ENCODE data around the gene NPRL2.

The NPRL2 gene

DNA sequence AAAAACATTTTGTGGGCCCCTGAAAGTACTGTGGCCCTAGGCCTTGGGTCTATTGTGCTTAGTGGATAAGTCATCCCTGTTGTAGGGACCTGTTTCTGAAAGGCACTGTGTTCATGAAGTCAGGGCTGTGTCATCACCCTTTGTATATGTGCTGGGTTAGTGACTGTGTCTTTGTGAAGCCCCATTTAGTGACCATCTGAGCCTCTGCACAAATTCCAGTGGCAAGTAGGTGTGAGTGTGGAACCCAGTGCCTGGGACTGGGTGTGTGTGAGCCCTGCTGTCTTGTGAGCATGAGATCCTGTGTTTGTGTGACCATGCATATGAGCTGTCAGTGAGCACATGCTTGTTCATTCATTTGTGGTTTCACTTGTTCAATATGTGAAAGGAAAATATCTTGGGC, 46.0 kb downstream of the NPRL2 start:
- no peak for DNase-seq (ENCODE audit: low spot score)

DNA sequence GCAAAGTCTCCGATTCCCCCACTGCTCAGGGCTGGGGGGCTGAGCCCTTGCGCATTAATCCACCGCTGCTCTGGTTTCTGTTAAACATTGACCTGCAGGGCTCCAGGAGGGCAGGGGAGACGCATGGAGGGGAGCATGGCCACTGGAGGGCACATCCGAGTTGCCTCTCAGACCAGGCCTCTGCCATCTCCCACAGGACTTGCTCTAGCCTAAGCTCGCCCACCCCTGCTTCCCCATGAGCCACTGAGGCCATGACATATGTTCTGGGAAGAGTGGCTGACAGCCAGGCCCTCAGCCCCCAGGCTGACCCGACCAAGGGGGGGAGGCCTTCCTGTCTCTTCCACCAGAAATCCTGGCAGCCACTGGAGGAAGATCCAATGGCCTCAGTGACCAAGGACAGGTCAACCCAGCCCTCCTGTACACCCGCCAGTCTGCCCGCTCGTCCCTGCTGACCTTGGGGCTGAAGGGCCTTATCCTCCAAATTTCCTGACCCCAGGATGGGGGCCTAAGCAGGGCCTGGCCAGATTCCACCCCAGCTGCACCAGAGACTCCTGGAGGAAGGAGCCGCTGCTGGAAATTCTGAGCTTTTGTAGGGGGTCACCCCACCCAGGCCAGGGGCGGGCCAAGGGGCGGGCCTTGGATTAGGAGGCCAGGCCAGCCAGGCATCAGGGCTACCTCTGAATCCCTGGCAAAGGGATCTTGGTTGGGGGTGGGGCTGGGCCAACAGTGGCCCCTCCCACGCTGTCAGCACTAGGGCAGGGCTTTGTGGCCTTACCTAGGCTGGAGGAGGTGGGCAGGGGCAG, 47.4 kb downstream of the NPRL2 start, which contains the start of gene HYAL1:
Gene HYAL1 (minus strand): TSS at position 562 of the 803 bp plus-strand sequence. CDS start 618 bp downstream, outside the sequence.
- DNase-seq (ENCODE audit: low spot score), result no peak

DNA sequence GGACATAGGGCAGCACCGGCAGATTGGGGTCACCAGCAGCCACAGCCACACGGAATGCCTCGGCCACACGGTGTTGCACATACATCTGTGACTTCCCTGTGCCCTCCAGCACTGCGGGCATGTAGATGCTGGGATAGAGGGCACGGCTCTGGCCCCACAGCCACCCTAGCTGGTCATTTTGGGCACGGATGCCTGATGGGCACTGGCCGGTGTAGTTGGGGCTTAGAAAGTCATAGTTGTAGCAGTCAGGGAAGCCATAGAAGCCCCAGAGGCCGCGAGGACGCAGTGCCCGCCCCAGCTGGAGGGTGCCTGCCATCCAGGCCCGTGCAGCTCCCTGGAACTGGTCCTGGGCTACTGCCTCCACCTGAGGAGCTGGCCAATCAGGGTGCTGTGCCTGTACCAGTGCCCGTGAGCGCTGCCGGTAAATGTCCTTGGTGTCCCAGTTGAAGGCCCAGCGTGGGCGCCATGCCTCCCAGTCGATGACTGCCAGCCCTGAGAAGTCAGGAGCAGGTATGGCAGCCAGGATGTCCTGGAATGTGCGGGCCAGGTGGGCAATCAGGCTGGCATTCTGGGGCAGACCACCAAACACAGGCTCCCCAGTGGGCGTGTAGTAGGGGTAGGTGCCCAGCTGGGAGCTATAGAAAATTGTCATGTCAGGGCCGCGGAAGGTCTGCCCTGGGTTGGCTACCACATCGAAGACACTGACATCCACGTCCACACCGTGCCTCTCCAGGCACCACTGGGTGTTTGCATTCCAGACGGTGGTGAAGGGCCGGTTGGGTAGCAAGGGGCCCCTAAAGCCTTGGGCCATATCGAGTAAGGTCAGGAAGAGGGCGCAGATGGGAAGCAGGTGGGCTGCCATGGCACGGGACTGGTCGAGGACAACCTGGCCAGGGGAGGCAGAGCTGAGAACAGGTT, 48.2 kb downstream of the NPRL2 start:
- no peak for DNase-seq (ENCODE audit: low spot score)

DNA sequence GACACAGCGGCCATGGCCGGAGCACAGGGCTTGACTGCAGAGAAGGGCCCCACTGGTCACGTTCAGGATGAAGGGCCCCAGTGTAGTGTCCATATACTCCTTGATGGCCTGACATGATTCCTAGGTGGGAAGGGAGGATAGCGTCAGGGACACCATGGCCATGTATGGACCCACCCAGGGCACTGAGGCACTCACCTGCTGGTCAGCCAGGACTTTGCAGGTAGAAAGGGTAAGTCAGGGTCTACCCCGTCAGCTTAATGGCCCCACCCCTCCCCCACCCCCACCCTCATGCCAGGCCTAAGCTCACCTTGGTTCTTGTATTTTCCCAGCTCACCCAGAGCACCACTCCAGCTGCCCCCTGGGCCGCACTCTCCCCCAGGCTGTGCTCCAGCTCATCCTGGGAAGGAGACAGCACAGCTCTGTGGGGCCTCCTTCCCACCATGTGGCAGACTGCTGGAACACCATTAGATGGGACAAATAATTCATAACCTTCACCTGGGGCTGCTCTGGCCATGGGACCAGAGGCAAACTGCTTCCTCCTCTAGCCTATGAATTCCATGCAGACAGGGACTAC, 49.8 kb downstream of the NPRL2 start:
- no peak for DNase-seq (ENCODE audit: low spot score)

DNA sequence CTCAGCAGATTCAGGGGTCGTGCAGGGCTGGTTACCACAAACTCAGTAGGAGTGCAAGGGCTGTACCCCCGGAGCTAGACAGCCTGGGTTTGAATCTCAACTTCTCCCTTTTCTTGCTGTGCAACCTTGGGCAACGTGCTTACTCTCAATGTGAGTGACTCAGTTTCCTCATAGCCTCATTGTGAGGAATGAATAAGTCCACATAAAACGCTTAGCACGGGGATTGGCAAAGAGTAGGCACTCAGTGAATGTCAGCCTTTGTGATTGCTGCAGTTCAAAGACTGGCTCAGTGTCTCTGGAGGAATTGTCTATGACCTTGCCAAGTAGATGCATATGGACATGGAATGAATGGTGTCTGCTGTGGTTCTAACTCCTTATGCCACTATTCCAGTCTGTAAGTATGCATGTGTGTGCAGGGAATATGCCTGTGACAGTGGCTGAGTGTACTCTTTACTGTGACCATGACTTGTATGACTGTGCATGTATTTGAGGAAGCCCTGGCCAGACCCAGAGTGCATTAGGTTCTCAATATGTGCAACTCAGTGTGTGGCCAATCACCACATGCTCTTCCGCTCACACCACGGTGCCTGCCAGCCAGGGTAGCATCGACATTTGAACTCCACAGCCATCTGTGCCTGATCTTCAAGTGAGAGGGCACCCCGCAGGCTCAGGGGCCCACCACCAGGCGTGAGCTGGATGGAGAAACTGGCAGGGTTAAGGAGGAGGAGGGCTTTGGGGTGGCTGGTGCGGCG, 50.5 kb downstream of the NPRL2 start:
- DNase-seq (ENCODE audit: low spot score), result peak; percentile 98

DNA sequence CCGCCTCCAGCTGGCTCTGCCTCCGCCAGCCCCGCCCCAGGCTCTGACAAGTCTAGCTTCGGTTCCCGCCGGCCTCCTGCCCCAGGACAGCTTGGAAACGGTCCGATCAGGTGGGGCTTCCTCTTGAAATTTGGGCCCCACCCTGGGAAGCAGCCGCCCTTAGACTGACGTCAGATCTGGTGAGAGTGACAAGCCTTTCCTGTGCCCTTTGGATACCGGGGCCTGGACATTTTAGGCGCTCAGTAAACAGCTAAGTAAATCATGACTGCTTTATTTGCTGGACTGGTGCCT, 51.0 kb downstream of the NPRL2 start:
- no peak for DNase-seq (ENCODE audit: low spot score)

DNA sequence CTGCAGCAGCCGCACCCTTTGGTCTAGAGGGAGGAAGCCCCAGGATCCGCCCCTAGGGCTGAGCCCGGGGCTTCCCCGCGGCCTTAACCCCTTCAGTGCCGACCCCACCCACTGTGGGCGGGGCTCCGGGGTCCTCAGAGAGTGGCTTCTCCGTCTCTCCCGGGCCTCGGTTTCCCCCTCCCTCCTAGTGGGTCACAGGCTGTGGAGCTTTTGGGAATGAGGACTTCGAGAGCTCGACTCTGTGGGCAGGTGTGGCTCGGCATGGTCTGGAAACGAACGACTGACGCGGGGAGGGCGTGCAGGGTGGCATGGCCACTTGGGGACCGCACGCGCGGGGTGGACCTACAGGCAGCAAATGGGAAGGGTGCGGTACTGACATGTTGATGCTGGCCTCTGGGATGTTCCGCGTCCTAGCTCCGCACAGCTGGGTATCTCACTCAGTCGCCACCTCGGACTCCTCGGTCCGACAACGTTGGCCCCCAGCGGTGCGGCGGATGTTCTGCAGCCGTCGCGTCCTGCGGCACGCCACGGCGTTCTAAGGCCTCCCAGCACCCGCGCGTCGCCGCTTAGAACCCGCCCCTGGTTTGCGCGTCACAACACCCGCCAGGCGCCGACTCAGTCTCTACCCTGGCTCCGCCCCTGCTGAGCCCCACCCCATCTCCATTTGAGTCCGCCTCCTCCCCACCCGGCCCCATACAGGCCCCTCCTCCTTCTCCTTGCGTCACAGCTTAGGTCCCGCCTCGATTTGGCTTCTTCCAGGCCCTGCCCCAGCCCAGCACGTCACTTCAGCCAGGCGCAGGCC, 51.5 kb downstream of the NPRL2 start, which contains the start of the genes HYAL3 and NAA80:
Gene HYAL3 (minus strand): TSS at position 570 of the 802 bp plus-strand sequence. CDS start 3,803 bp downstream, outside the sequence.
Gene NAA80 (minus strand): TSS at position 570 of the 802 bp plus-strand sequence. CDS start 1,942 bp downstream, outside the sequence.
- DNase-seq (ENCODE audit: low spot score), result peak; percentile 100

DNA sequence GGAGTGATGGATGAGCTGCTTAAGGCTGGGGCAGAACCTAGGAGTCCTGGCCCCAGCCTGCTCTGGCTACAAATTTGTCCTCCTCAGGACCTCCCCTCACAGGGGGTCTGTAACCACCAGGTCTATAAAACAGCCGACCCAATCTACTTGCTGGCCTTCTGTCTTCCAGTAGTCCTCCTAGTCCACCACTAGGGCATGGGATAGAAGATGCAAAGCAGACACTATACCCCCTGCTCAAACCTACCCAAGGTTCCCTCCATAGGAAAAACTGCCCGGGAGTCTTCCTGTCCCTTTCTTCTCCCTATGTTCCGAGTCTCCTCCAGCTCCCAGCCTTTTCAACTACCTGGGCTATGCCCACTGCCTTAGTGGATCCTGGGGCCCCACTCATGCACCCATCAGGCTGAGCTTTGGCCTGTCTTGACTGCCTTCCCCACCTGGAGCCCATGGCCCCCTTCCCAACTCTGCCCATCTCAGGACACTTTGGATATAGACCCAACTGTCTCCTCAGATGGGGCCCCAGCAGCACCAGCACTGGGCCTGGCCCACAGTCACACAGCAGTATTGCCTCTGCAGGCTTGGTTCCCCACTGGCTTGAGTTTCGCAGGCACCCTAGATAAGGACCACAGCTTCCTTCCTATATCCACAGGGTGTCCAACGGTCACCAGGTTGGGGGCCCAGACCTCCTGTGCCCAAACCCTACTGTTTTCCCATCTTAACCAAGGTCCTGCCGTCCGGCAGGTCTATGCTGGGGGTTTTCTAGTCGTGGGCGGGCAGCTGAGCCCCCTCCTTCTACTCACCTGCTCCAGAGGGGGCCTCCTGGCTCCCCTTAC, 52.5 kb downstream of the NPRL2 start:
- no peak for DNase-seq (ENCODE audit: low spot score)

DNA sequence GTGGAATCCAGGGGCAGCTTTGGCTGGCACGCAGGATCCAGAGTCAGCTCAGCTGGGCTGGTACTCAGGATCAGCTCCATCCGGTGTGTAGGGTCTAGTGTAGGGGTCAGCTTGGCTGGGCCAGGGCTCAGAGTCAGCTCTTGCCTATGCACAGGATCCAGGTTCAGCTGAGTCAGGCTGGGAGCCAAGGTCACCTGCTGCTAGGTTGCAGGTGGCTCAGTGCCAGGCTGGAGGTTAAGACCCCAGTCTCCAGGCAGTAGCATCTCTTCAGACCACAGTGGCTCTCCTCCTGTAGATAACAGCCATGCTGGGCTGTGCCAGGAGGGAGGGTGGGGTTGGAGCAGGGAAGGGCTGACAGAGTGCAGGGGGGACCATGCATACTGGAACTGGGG, 53.2 kb downstream of the NPRL2 start:
- DNase-seq (ENCODE audit: low spot score), result no peak
